SU-DHL-6 (cell line): ENCODE measurements around the gene SERINC5.
"Not testable (repeated sequence)": the region's sequence is repeated elsewhere in the genome, so short reads cannot be mapped to it uniquely, and the experiment has no call there.

Experiments
- H2AFZ ChIP-seq: fragments of 200-600 bp; sonication (generic); 2 replicates; pipeline ENCODE4 v1.6.1; 2014; ENCODE audit warnings: low read depth, mild to moderate bottlenecking, moderate library complexity, mixed read lengths, antibody characterized with exemption, low read length; ENCODE audit not compliant: severe bottlenecking
- H3F3A ChIP-seq: fragments of 200-600 bp; shearing (Covaris generic); 2 replicates; pipeline ENCODE4 v1.6.0; 2016; ENCODE audit warnings: antibody characterized with exemption, mild to moderate bottlenecking; ENCODE audit not compliant: insufficient read depth
- H3K27ac ChIP-seq: fragments of 200-600 bp; sonication (generic); 2 replicates; pipeline ENCODE4 v1.5.1; 2016; ENCODE audit warnings: low read depth, mild to moderate bottlenecking, low read length, moderate library complexity, mixed read lengths
- H3K27me3 ChIP-seq: fragments of 200-600 bp; sonication (generic), shearing (Covaris generic); 2 replicates; pipeline ENCODE4 v1.6.0; 2014; ENCODE audit warnings: mild to moderate bottlenecking, low read length
- H3K36me3 ChIP-seq: fragments of 200-600 bp; sonication (generic); 2 replicates; pipeline ENCODE4 v1.6.1; 2014; ENCODE audit warnings: mild to moderate bottlenecking, low read length, mixed read lengths
- H3K4me2 ChIP-seq: fragments of 300-600, 200-600 bp; shearing (Covaris generic), sonication (generic); 2 replicates; pipeline ENCODE4 v1.6.0; 2014; ENCODE audit warnings: low read length, low read depth, mild to moderate bottlenecking; ENCODE audit not compliant: poor library complexity, severe bottlenecking
- H3K4me3 ChIP-seq: fragments of 200-600 bp; sonication (generic); 2 replicates; pipeline ENCODE4 v1.5.1; 2014; ENCODE audit warnings: antibody characterized with exemption, low read length, mild to moderate bottlenecking, mixed read lengths; ENCODE audit not compliant: insufficient read depth, poor library complexity, severe bottlenecking
- H3K79me2 ChIP-seq: fragments of 200-600 bp; sonication (generic); 2 replicates; pipeline ENCODE4 v1.6.1; 2014; ENCODE audit warnings: mild to moderate bottlenecking, low read length, moderate library complexity; ENCODE audit not compliant: insufficient read depth
- H3K9ac ChIP-seq: fragments of 200-600 bp; sonication (generic); 2 replicates; pipeline ENCODE4 v1.7.0; 2014; ENCODE audit warnings: mild to moderate bottlenecking, low read length
- H3K9me2 ChIP-seq: fragments of 200-600 bp; sonication (generic); replicated peaks from 2 replicates; pipeline ENCODE4 v1.6.1; 2014; ENCODE audit warnings: low read length; ENCODE audit not compliant: insufficient read depth
- H3K9me3 ChIP-seq: fragments of 200-600 bp; sonication (generic); 2 replicates; pipeline ENCODE4 v1.6.1; 2014; ENCODE audit warnings: low read length, mixed read lengths; ENCODE audit not compliant: insufficient read depth
- H4K20me1 ChIP-seq: fragments of 200-600 bp; sonication (generic); 2 replicates; pipeline ENCODE4 v1.6.1; 2014; ENCODE audit warnings: low read depth, mild to moderate bottlenecking, antibody characterized with exemption, low read length, moderate library complexity, mixed read lengths
- EZH2phosphoT487 ChIP-seq: fragments of 200-600 bp; sonication (generic), shearing (Covaris generic); conservative IDR thresholded peaks from 2 replicates; pipeline ENCODE4 v1.6.1; 2018; ENCODE audit warnings: mild to moderate bottlenecking, antibody characterized with exemption, low read length, moderate library complexity, mixed read lengths
- TF ChIP-seq, protein P1 (sequence below): fragments of 200-600 bp; sonication (generic); IDR thresholded peaks from one replicate; pipeline ENCODE4 v1.5.1; 2017; ENCODE audit warnings: antibody characterized with exemption, mild to moderate bottlenecking, low read length, moderate library complexity; ENCODE audit not compliant: insufficient read depth, poor library complexity, severe bottlenecking

The SERINC5 gene

DNA sequence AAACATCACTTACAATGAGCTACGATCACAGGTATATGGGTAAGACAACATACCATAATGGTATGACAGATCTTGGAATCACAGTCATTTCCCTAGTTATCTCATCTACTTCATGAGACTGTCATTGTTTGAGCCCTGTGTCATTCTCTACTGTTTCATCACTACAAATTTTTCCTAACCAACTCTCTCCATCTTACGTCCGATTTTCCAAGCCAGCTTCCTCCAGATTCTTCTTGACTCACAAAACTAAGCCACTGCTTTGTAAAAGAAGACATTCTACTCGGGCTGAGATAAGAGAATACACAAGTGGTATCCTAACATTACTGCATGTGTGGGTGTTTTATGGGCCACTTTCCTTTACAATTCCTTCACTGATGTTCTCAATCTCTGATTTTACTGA, 49.6 kb downstream of the SERINC5 start:
- H3K27ac ChIP-seq: peak overlapping the region; percentile 54
- peaks cover 98% of the 10 kb centered on the region for H3K79me2 ChIP-seq
- no peak overlapping the region for H3K9ac ChIP-seq
- H3K4me3 ChIP-seq: no peak overlapping the region
- no peaks in the 10 kb centered on the region for H3K27me3 ChIP-seq
- no peak for TF ChIP-seq EZH2phosphoT487
- TF ChIP-seq, protein P1, sequence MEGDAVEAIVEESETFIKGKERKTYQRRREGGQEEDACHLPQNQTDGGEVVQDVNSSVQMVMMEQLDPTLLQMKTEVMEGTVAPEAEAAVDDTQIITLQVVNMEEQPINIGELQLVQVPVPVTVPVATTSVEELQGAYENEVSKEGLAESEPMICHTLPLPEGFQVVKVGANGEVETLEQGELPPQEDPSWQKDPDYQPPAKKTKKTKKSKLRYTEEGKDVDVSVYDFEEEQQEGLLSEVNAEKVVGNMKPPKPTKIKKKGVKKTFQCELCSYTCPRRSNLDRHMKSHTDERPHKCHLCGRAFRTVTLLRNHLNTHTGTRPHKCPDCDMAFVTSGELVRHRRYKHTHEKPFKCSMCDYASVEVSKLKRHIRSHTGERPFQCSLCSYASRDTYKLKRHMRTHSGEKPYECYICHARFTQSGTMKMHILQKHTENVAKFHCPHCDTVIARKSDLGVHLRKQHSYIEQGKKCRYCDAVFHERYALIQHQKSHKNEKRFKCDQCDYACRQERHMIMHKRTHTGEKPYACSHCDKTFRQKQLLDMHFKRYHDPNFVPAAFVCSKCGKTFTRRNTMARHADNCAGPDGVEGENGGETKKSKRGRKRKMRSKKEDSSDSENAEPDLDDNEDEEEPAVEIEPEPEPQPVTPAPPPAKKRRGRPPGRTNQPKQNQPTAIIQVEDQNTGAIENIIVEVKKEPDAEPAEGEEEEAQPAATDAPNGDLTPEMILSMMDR: no peak
- no peak overlapping the region for H3K4me2 ChIP-seq
- H3K9me2 ChIP-seq: no peaks in the 10 kb centered on the region
- H3F3A ChIP-seq: peaks cover 12% of the 10 kb centered on the region; the same call in 1 of the 2 replicates
- H2AFZ ChIP-seq: no peak overlapping the region
- no peaks in the 10 kb centered on the region for H3K9me3 ChIP-seq
- peaks cover 4% of the 10 kb centered on the region for H4K20me1 ChIP-seq
- H3K36me3 ChIP-seq: peaks cover 53% of the 10 kb centered on the region

DNA sequence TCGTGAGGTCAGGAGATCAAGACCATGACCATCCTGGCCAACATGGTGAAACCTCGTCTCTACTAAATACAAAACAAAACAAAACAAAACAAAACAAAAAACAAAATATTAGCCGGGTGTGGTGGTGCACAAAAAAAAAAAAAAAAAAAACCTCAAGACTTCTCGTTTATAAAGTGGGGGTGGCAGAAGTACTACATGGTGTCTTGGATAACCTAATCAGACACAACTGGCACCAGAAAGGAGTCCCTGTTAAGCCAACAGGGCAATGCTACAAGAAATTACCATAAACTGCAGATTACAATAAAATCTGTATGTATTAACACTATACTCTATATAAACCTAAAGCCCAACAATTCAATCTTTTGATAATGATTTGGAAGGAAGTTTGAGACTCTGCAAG, 50.0 kb downstream of the SERINC5 start:
- peaks cover 98% of the 10 kb centered on the region for H3K79me2 ChIP-seq
- peaks cover 4% of the 10 kb centered on the region for H4K20me1 ChIP-seq
- peaks cover 12% of the 10 kb centered on the region; the same call in 1 of the 2 replicates for H3F3A ChIP-seq
- no peaks in the 10 kb centered on the region for H3K27me3 ChIP-seq
- no peak overlapping the region for H3K4me3 ChIP-seq
- H3K9ac ChIP-seq: no peak overlapping the region
- TF ChIP-seq EZH2phosphoT487: no peak
- TF ChIP-seq, protein P1: no peak
- H3K36me3 ChIP-seq: peaks cover 54% of the 10 kb centered on the region
- no peak overlapping the region for H2AFZ ChIP-seq
- H3K27ac ChIP-seq: peak overlapping the region; percentile 54; the same call in 1 of the 2 replicates
- no peaks in the 10 kb centered on the region for H3K9me3 ChIP-seq
- no peaks in the 10 kb centered on the region for H3K9me2 ChIP-seq
- no peak overlapping the region for H3K4me2 ChIP-seq

DNA sequence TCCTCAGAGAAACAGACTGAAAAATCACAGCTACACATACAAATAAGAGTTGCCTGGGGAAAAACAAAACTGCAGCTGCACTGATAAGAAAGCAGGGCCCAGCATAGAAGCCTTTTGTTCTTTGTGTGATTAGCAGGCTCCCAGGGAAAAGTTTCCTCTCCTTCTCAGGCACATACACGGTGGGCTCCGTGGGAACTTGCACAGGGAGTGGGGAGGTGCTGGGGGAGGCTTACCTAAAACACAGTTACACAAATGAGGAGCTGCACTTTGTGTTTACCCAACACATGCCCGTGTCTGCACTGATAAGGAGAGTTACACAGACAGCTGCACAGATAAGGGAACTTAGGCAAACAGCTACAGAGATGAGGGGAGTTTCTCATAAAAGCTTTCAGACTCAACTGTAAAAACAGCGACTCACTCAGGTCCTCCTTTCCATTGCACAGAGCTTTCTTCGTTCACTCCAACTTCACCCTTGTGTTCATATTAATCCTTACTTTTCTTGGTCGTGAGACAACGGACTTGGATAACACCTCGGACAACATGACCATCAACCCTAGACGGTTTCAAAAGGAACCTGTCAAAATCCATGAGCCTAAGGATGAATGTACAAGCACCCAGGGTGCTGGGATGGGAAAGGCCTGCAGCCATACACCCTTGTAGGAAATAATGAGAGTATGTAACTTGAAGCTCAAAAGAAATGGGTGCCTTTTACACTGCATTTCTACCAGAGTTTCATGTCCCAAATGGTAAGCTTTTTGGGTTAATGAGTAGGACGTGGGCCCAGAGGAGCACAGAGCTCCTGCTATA, 50.8 kb downstream of the SERINC5 start:
- Histone ChIP-seq H3K9me2 (no peaks in the 10 kb centered on the region), H4K20me1 (peaks cover 4% of the 10 kb centered on the region), H3K27ac (peak overlapping the region; percentile 54), H2AFZ (no peak overlapping the region), H3K9ac (no peak overlapping the region), H3K36me3 (peaks cover 48% of the 10 kb centered on the region), H3K4me2 (no peak overlapping the region), H3K79me2 (peaks cover 98% of the 10 kb centered on the region), H3F3A (peaks cover 12% of the 10 kb centered on the region; the same call in 1 of the 2 replicates), H3K4me3 (no peak overlapping the region), H3K9me3 (no peaks in the 10 kb centered on the region), H3K27me3 (no peaks in the 10 kb centered on the region)
- TF ChIP-seq, protein P1: no peak
- no peak for TF ChIP-seq EZH2phosphoT487

DNA sequence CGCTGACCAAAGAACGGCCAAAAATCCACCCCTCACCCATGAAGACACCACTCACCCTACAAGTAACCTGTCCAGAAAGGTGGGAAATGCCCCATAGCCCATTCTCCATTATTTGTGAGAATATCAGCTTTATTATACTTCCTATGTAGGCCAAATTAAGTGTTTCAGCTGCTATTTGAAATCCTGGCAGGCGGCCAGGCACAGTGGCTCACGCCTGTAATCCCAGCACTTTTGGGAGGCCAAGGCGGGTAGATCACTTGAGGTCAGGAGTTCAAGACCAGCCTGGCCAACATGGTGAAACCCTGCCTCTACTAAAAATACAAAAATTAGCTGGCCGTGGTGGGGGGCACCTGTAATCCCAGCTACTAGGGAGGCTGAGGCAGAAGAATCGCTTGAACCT, 54.1 kb downstream of the SERINC5 start:
- peaks cover 98% of the 10 kb centered on the region for H3K79me2 ChIP-seq
- not testable (repeated sequence) for H3K27ac ChIP-seq, H2AFZ ChIP-seq, H4K20me1 ChIP-seq, H3K9ac ChIP-seq, H3K27me3 ChIP-seq, H3K4me2 ChIP-seq, H3K9me2 ChIP-seq, H3K9me3 ChIP-seq, H3K4me3 ChIP-seq
- H3F3A ChIP-seq: peaks cover 11% of the 10 kb centered on the region; the same call in 1 of the 2 replicates
- peaks cover 48% of the 10 kb centered on the region for H3K36me3 ChIP-seq
